ENCODE measurements around the gene CDX1.

The CDX1 gene

DNA sequence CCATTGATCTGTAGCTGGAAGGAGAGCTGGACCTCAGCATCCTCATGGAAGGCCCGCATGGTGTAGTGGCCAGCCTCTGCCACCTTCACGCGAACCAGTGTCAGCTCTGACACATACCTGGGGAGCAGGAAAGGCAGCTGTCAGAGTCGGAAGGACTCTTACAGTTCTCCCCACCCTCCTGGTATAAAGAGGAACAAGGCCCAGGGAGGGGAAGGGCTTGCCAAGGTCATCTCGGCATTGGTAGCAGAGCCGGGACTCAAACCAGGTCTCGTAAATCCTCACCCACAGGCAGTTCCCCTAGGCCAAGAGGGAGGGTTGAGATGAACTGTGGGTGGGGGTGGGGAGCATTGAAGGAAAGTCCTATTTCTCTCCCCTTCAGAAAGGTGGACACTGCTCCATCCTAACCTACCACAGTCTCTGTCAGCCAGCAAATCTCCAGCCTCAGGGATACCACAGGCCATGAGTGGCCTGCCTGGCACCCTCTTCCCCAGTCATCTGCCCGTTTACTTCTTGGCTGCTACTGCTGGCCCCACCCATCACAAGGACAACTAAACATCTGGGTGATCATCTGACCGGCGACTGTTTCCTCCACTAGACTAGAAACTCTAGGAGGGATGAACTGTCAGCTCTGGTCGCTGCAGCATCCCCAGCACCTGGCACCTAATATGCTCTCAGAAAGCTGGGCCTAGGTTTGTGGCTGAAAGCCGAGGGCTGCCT is 34.4 kb upstream of the CDX1 start:
- peak in 1 of 2 donors; percentile 8 for DNase-seq

DNA sequence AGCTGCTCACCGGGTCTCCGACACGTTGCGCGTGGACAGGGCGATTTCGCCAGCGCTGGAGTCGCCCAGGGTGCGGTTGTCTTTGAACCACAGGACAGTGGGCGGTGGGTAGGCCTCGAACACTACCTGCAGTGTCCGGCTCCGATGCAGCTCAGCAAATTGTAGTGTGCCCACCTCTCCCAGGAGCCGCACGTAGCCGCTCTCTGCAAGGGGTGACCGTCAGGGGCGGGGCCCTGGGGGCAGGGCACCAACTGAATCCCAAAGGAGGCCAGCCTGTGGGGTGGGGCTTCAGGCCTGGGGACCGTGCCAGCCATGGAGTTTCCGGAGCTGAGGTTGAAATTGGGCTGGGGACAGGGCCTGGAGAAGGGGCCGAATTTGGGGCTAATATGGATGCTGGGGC is 33.8 kb upstream of the CDX1 start:
- no peak for DNase-seq

DNA sequence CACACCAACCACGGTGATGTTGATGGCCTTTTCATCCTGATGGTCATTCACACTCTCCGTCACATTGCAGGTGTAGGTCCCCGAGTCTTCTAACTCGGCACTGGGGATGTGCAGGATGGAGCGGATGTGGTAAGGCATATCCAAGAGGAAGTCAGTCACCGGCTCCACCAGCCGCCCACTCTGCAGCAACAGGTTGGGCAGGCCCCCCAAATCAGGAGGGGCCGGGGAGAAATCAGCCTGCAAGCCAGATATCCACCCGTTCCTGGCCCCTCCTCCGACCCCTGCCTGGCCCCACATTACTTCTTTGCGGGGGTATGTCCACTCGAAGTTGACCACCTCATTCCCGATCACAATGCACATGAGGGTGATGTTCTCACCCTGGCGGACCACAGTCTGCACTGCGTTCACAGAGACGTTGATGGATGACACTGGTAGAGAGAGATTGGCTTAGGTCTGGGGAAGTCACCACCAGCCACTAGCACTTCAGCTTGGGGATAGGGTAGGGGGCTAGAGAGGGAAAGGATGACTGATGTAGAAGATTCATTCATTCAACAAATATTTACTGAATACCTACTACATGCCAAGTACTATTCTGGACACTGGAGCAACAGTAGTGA is 32.9 kb upstream of the CDX1 start:
- DNase-seq, result no peak

DNA sequence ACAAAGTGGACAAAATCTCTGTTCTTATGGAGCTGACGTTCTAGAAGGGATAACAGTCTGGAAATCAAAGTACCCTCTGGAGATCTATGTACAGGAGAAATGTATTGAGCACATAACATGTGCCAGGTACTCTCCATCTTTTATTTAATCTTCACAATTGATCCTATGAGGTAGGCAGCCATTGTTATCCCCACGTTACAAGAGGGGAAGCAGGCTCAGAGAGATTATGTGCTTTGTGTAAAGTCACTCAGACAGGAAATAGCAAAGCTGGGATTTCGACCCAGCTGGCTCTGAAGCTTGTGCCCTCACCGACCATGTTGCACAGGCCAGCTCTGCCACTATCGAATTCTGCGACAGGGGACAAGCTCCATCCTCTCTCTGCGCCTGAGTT is 32.4 kb upstream of the CDX1 start:
- DNase-seq, result no peak

DNA sequence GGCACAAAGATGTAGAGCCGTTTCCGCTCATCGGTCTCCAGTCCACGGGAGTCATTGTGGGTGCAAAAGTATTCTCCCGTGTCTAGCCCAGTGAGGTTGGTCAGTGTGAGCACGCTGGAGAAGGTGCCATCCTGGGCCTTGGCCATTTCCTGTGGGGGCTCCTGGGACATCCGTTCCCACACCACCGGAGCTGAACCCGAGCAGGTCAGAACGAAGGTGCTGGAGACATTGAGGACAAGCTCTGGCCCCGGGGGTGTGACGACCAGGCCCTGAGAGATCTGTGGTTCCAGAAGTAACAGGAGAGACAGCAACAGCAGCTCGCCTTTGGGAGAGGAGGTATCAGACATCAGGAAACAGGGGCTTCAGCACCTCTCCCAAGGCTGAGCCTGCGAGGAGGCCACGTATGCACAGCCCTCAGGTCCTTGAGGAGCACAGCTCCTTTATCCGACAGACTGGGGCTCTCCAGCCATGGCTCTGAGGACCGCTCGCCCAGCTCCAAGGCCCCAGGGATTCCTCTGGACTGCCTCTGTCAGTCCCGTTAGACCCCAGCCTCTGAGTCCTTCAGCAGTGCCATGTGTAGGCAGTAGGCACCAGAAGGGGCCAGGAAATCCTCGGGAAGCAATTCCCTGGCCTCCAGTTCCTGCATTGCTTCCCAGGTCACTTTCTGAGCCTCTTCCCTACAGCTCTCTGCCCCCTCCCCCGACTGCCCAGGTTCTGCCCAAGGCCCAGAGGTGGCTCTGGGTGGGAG is 30.8 kb upstream of the CDX1 start:
- DNase-seq, result no peak

DNA sequence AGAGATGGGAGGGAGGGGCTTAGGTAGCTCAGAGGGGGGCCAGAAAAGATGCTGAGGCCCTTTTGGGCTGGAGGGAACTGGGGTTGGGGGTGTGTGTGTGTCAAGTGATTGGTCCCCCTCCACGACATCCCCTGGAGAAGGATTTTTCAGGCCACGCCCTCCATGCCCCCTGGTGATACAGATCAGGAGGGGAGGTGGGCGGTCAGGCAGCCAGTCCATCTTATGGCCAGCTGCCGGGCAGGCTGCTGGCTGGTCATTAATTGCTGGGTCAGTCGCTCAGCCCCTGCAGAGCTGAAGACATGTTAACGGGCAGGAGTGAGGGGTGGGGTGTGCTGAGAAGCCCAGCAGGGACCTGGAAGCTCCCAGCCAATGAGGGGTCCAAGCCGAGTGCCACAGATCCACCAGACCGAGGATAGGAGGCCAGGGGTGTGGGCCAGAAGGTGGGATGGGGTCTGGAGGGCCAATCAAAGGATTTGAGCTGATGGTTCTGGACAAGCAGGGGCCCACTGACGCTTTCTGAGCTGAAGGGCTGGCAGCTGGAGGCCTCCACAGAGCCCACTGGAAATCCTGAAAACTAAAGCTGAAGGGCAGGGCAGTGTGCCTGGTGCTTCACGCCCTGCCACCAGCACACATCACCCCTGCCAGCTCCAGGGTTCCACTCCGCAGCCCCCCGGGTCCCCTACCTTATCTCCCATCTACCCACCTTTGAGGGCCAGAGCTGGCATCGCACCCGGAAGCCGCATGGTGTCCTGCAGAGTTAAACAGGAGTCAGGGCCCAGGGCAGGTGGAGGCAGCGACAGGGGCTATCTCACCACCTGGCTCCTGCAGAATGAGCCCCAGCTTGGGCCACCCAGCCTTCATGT is 30.0 kb upstream of the CDX1 start:
- no peak for DNase-seq

DNA sequence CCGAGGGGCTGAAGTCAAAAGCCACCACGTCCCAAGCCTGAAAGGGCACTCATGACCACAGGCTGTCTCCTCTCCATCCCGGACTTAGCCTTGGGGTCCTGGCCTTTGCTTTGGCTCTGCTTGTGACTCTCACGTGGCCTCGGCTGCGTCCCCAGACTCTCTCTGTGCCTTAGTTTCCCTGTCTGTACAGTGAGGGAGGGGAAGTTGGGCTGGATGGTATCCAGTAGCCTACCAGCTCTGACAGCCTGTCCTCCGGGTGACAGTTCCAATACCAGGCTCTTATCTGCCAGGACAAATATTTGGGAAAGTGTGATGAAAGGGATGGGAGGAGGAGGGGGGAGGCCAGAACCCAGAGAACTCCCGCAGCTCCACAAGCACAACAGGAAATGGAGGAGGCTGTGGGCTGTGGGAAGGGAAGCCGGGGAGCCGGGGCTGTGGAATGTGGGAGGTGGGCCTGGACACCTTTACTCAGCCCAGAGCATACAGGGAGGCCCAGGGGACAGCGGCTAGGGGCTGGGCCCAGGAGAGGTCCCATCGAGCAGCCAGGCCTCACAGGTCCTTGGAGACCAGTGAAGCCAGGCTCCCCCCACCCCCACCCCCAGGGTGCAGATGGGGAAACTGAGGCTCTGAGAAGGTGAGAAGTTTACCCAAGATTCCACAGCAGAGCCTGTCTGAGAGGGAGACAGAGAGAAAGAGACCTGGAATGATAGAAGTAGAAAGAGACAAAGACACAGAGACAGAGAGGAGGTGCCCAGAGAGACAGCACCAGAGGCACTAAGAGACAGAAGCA is 29.2 kb upstream of the CDX1 start:
- no peak for DNase-seq

DNA sequence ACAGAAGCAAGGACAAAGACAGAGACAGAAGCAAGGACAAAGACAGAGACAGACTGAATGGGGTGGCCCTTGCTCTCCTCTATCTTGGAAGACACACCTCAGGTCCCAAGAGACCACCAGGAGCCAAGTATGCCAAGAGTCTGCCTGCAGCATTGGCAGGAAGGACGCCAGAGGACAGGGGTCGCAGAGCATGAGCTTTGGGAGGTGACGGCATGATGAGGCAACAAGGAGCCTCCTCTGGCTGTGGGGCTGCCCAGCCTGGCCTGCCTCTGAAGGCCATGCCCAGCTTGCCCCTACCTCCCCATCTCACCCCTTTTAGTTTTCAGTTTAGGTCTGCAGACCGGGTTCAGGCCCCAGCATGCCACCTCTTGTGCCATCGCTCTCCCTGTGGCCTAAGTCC is 28.6 kb upstream of the CDX1 start:
- no peak for DNase-seq

DNA sequence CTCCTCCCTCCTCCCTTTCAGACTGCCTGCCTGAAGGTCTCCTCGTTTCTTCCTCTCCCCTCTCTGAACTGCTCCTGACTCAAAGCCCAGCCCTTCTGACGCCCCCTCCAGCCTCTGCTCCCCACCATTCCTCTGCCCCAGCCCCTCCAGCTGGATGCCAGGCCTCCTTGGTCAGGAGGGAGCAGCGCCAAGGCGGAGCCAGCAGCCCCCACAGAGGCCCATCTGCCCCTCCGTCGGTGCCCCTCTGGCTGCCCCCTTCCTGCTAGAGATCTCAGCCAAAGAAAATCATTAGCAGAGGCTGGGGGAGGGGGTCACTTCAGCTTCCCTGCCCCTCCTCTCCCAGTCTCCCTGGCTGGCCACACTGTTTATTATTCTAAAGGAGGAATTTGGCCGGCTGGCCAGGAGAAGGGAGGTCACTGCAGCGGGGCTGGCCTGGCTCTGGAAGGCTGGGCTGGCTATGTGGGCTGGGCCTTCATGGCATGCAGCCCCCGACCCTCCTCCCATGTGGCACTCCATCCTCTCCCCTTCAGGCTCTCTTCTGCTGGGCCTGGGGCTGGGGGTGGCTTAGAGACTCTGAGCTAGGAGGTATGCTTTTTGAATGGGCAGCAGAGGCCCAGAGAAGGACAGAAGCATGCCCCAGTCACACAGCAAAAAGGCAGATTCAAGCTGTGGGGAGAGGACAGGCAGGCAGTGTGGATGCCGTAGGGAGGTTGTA is 27.9 kb upstream of the CDX1 start:
- DNase-seq, result no peak

DNA sequence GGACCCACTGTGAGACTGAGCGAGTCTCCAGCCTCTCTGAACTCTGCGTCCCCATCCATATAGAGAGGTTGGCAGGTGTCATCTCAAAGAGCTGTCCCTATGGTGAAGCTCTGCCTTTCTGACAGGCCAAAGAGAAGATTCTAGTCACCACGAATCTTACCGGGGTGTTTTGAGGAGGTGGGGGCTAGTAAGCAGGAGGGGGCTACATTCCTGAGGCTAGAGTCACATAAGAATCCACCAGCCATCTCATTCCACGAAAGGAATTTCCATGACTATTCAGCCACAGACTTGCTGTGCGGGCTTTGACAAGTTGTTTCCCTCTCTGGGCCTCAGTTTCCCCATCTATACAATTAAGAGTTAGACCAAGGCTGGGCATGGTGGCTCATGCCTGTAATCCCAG is 27.2 kb upstream of the CDX1 start:
- no peak for DNase-seq

DNA sequence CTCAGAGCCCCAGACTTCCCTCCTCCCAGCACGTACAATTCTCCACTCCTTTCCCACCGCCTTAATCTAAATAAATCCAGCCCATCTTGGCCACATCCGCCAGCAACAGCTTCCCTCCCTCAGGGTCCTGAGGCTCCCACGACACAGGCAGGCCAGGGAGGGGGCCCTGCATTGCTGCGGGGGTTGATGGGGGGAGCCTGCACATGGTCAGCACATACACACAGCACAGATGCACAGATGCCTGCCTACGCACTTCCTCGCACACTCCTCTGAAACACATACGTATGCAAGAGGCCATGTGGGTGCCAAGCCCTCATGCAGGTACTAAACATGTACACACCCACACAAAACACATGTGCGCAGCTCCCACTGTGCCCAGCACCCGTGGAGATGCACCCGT is 25.7 kb upstream of the CDX1 start:
- no peak for DNase-seq

DNA sequence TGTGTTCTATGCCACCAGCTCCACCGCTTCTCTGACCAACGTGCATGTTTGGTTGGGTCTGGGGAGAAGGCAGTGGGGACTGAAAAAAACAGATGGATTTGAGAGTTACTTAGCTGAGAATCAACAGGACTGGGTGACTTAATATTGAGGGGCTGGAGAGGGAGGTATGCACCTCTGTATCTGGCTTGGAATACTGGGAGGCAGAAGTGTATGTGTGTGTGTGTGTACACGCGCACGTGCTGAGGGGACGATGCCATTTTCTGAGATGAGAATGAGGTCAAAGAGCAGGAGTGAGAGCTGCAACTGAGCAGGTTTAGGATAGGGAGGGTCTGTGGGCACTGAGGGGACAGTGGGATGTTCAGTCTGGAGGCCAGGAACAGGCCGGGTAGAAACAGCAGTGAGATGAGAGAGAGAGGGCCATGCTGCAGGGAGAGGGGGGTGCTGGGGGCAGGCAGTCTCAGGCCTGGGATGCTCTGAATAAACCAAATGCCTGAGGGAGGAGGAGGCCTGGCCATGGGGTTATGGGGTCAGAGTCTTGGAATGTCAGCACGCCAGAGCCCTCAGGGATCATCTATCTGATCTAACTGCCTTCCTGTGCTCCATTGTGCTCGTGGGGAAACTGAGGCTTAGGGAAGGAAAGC is 24.9 kb upstream of the CDX1 start:
- DNase-seq, result no peak

DNA sequence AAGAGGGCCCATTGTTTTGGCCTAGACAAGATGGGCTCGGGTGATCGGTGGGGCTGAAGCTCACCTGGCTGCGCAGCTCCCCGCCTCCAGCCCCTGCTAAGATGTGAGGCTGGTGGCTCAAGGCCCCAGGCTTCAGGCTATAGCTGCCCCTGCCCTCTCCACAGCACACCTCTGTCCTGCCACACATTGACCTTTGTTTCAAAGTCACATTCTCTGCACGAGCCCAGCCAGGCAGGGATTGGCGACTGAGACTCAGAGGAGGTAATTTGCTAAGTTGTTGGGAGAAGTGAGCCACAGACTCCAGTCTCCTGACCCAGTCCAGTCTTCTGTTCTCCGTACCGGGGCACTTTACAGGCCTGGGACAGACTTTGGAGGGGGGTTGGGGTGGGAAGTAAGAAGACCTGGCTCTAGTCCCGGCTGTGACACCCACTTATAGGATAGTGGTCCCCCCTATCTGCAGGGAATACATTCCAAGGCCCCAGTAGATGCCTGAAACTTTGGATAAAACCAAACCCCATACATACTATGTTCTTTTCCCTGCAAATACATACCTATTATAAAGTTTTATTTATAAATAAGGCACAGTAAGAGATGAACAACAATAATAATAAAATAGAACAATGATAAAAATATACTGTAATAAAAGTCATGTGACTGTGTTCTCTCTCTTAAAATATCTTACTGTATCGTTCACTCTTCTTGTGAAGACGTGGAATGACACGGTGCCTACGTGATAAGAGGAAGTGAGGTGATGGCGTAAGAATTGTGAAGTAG is 24.2 kb upstream of the CDX1 start:
- DNase-seq, result no peak

DNA sequence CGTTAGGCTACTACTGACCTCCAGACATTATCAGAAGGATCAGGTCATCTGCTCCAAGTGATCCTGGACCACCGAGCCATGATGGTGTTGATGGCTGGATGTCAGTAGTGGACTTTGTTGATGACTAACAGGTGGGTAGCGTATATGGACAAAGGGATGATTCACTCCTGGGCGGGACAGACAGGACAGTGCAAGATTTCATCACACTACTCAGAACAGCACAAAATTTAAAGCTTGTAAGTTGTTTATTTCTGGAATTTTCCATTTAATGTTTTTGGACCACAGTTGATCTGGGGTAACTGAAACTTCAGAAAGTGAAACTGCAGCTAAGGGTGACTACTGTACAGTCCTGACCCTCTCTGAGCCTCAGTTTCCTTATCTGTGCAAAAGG is 23.6 kb upstream of the CDX1 start:
- DNase-seq, result peak in 1 of 2 donors; percentile 41

DNA sequence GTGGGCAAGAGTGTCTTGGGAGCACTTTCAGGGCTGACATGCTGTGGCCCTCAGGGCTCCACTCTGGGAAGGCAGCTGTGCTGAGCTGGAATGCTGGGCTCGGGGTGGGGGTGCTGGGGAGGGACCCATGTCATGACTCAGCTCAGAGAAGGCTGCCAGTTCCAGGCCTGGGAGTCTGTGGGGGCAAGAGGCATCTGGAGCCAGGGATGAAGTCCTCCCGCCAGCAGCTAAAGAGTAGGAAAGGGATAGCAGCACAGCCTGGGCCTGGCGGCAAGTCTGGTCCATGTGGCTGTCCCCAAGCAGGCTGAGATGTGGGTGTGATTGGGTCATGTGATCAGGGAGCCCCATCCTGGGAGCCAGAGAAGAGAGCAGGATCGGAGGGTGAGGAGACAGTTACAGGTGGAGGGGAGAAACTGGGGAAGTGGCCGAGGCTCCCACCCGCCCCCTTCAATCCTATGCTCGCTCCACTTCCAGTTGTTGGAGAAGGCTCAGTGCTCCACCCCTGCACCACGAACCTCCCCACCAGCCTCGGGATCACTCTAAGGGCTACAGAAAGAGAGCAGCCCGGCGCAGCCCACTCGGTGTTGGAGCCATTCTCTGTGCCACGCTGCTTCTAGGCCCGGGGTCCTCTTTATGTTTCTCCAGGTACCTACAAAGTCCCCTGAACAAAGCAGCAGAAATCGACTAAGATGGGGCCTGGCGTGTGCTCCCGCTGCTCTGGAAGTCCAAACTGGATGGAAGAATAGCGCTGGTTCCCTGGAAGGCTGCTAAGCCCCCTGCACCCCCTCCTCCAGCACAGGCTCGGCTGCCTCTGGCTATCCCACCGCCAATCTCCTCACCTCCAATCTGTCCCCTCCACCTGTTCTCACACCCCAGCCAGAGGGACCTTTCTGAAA is 23.0 kb upstream of the CDX1 start:
- DNase-seq, result no peak

DNA sequence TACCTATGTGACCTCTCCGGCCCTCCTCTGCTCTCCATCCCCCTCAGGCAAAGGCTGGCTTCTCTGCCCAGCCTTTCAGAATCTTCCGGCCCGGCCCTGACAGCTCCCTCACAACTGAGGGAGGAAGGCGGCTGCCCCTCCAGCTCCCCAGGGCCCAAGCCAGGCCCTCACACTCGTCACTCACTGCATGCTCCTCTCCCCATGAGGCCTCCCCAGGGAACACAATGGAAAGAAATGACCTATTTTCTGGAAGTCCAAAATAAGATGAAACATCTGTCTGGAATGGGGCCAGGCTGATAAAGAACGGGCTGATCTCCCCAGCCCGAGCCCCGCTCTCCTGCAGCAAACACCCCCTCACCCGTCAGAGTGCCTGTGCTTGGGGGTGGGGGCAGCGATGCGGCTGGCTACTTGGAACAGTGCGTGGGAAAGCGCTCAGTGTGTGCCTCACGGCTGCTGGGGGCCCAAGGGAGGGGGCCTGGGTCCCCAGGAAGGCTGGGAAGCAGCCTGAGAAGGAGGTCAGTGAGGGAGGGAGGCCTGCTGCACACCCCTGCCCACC is 22.3 kb upstream of the CDX1 start:
- DNase-seq, result no peak

DNA sequence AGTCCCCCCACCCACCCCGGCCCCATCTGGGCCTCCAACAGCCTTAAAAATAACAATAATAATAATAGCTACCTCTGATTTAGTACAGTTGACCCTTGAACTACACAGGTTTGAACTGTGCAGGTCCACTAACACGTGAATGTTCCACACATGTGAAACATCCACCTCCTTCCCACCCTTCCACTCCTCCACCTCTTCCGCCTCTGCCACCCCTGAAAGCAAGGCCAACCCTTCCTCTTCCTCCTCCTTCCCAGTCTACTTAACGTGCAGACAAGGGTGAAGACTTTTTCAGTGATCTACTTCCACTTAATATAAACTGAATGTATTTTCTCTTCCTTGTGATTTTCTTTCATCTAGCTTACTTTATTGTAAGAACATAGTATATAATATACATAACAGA is 21.7 kb upstream of the CDX1 start:
- DNase-seq, result no peak

DNA sequence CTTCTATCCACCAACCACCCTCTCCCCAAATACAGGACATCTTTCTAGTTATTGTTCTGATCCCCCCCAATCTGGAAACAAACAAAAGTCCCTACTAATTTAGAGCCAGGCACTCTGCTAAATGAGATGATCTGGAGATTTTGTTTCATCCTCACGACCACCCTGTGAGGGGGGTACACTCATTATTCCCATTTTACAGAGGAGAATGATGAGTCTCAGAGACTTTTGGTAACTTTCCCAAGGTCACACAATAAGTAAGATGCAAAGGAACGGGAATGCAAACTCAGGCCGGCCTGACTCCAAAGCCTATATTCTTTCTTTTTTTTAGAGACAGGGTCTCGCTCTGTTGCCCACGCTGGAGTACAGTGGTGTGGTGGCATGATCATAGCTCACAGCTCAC is 20.3 kb upstream of the CDX1 start:
- no peak for DNase-seq
